ENCODE results near the gene RECQL5.

Gene RECQL5

DNA sequence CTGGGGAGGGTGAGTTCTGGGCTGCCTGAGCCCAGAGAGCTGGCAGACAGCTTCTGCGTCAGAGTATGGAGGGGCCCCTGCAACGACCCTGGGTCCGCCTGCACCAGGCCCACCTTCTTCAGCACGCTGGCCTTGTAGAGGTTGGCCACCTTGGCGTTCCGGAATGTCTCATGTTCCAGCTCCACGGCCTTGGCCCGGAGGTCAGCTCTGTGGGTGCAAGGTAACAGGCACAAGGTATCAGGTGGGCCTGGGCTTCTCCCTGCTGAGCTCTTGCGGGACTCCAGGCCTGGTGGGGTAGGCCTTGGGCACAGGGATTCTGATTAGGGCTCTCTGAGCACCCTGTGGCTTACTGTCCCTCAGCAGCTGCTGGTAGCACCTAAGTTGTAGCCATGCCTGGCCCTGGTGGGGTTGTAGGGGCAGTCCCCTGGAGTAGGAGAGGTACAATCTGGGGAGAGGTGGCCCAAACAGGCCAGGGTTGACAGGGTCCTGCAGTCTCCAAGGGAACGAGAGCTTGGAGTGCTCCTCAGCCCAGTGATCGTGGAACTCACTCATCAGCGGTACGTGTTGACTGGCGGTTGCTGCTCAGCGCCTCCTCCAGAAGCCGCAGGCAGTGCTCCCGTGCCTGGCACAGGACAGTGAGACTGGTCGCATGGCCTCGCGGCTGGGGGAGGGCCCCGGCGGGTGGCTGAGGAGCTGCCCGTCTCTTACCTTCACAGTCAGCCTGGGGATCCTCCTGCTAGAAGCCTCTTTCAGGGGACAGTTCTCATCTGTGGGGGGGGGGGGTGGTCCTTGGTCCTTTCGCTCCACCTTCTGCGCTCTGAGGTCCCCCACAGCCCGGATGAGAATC lies 36.7 kb downstream of the RECQL5 start:
- no peak for TF ChIP-seq POLR2A (IDR thresholded peaks at IDR 0.05; ENCODE audit: low read depth, low read length)
- DNase-seq (ENCODE audit: insufficient read length, low spot score): no peak
- FAIRE-seq: no peak

DNA sequence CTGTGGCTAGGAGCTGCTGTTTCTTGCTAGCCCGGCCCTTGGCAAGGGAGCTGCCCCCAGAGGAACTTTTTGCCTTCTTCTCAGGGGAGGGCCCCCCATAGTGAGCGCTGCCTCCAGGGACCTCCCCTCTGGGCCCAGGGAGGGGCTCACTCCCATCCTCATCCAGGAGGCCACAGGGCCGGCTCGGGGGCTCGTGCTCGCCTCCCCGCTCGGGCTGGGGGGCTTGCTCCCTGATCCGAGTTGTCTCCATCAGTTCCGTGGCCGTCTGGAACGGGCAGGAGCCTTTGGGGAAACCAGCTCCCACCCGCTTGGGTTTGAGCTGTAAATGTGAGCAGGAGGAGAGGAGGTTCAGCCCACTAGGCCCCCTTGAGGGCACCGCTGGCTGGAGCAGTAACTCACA lies 37.8 kb downstream of the RECQL5 start:
- TF ChIP-seq POLR2A (IDR thresholded peaks at IDR 0.05; ENCODE audit: low read depth, low read length): no peak
- no peak for FAIRE-seq
- no peak for DNase-seq (ENCODE audit: insufficient read length, low spot score)

DNA sequence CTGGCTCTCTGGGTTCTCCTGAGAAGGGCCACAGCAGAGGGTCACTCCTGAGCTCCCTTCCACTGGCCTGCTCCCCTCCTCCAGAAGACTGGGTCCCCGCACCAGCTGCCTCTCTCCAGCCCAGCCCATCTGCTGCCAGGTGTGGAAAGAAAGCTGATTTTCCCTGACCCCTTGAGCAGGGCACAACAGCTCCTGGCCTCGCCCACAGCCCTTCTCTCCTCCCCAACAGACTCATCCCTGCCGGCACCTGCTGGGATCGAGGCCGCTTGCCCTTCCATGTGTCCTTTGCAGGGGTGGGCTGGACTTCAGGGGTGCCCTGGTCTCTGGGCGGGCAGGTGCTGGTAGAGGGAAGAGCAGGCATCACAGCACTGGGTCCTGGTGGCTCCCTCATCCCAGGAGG lies 38.5 kb downstream of the RECQL5 start:
- FAIRE-seq: no peak
- DNase-seq (ENCODE audit: insufficient read length, low spot score): no peak
- TF ChIP-seq POLR2A (IDR thresholded peaks at IDR 0.05; ENCODE audit: low read depth, low read length): no peak

DNA sequence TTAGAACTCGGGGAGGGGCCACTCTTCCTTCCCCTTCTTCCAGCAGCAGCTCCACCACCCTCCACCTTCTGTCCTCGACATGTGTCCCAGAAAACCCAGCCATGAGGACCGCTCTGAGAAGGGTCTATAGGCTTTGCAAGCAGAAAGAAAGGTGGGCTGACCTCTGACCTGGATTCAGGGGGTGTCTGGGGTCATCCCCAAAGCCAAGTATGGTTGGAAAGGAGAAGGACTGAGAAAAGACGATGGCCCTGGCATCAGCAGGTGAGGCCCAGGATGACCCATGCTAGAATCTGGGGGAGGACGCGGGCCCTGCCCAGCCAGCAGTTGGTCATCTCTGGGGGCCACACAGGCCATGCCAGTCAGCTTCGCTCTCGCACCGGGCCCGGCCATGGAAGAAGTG lies 39.9 kb downstream of the RECQL5 start:
- TF ChIP-seq POLR2A (IDR thresholded peaks at IDR 0.05; ENCODE audit: low read depth, low read length): no peak
- FAIRE-seq: no peak
- no peak for DNase-seq (ENCODE audit: insufficient read length, low spot score)

DNA sequence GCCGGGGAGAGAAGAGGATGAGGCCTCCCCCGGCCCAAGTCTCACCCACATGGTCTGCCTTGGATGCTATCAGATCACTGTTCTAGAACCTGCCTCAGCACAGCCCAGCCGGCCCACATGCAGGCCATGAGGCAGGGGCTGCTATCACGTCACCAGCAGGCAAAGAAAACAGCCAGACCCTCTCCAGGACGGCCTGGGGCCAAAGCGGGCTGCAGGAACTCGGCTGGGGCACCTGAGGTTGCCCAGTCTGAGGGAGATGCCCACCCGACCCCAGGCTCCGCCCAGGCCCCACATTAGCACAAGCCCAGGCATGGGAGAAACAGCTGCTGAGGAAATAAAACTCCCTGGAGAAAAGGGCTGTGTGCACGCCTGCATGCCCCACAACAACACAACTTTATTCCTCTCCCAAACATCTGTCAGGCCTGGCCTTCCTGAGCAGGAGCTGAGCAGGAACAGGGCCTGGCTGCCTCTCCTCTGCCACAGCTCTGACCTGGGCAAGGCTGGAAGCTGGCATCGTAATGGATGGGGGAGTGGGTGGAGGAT lies 40.4 kb downstream of the RECQL5 start:
- DNase-seq (ENCODE audit: insufficient read length, low spot score) (no peak), FAIRE-seq (no peak)
- TF ChIP-seq POLR2A (IDR thresholded peaks at IDR 0.05; ENCODE audit: low read depth, low read length): no peak

DNA sequence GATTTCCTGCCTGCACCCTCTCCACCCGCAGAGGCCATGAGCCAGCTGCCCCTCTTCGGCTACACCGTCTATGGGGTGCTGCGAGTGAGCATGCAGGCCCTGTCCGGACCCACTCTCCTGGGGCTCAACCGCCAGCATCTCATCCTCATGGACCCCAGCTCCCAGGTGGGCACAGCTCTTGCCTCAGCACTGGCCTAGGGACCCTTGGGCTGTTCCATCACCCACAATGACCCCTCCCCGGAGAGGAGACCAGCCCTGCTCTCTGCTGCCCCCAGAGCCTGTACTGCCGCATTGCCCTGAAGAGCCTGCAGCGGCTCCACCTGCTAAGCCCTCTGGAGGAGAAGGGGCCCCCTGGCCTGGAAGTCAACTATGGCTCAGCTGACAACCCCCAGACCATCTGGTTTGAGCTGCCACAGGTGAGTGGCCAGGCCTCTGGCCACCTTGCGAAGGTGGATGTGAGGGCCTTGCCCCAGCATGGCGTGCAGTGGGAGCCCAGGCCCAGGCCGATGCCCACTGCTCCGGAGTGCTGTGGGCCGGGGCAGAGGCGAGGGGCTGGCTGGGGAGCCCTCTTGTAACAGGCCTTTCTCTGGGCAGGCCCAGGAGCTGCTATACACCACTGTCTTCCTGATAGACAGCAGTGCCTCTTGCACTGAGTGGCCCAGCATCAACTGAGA lies 41.0 kb downstream of the RECQL5 start:
- FAIRE-seq: no peak
- TF ChIP-seq POLR2A (IDR thresholded peaks at IDR 0.05; ENCODE audit: low read depth, low read length): no peak
- DNase-seq (ENCODE audit: insufficient read length, low spot score): peak; percentile 67

DNA sequence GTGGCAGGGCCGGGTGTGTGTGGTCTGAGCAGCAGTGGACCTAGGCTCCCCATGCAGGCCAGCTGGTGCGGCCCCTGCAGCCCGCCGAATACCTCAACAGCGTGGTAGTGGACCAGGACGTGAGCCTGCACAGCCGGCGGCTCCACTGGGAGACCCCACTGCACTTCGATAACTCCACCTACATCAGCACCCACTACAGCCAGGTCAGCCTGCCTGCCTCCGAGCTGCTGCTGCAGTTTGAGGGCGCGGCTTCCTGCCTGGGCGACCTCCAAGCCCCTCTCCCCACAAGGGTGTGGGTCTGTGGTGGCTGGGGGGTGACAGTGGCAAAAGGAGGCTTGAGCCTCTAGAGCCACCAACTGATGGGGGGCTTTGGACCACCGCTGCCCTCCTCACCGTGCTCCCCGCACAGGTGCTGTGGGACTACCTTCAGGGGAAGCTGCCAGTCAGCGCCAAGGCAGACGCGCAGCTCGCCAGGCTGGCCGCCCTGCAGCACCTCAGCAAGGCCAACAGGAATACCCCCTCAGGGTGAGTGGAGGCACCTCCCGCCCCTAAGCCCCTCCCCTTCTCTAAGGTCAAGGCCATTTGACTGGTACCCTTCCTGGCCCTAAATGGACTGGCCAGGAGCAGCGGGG lies 42.1 kb downstream of the RECQL5 start:
- TF ChIP-seq POLR2A (IDR thresholded peaks at IDR 0.05; ENCODE audit: low read depth, low read length): no peak
- DNase-seq (ENCODE audit: insufficient read length, low spot score) (no peak), FAIRE-seq (no peak)

DNA sequence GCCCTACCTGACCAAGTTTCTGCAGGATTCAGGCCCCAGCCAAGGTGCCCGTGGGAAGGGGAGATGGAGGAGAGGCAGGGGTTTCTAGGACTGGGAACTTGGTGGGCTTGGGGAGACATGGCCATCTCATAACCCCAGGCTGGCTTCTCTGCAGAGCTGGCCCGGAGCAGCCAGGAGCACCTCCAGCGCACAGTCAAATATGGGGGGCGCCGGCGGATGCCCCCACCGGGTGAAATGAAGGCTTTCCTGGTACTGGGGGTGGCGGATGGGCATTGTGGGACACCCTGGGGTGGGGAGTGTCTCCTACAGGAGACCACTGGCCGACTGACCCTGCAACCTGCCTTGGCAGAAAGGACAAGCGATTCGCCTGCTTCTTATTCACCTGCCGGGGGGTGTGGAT lies 42.9 kb downstream of the RECQL5 start:
- no peak for FAIRE-seq
- TF ChIP-seq POLR2A (IDR thresholded peaks at IDR 0.05; ENCODE audit: low read depth, low read length): no peak
- no peak for DNase-seq (ENCODE audit: insufficient read length, low spot score)

DNA sequence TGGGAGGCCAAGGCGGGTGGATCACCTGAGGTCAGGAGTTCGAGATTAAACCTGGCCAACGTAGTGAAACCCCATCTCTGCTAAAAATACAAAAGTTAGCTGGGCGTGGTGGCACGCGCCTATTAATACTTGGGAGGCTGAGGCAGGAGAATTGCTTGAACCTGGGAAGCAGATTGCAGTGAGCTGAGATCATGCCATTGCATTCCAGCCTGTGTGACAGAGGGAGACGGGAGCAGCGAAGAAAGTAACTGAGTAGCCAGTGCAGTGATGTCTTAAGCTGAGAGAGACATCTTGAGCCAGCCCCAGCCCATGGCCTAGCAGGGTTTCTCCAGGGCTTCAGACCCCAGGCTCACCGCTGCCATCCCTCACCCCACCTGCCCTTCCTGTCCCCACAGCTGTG lies 43.6 kb downstream of the RECQL5 start:
- no peak for DNase-seq (ENCODE audit: insufficient read length, low spot score)
- FAIRE-seq: no peak
- TF ChIP-seq POLR2A (IDR thresholded peaks at IDR 0.05; ENCODE audit: low read depth, low read length): no peak

DNA sequence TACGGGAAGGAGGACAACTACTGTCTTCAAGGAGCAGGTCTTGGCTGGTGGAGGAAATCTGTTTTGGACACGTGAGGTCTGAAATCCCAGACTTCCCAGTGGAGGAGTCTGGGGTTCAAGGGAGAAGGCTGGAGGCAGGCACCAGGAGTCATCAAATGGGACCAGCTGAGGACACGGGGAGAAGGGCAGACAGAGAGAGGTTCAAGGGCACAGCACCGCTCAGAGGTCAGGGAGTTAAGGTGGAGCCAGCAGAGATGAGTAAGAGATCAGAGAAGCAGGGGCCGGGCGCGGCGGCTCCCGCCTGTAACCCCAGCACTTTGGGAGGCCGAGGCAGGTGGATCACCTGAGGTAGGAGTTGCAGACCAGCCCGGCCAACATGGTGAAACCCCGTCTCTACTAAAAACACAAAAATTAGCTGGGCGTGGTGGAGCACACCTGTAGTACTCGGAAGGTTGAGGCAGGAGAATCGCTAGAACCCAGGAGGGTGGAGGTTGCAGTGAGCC lies 44.1 kb downstream of the RECQL5 start:
- TF ChIP-seq POLR2A (IDR thresholded peaks at IDR 0.05; ENCODE audit: low read depth, low read length): no peak
- no peak for FAIRE-seq
- no peak for DNase-seq (ENCODE audit: insufficient read length, low spot score)

DNA sequence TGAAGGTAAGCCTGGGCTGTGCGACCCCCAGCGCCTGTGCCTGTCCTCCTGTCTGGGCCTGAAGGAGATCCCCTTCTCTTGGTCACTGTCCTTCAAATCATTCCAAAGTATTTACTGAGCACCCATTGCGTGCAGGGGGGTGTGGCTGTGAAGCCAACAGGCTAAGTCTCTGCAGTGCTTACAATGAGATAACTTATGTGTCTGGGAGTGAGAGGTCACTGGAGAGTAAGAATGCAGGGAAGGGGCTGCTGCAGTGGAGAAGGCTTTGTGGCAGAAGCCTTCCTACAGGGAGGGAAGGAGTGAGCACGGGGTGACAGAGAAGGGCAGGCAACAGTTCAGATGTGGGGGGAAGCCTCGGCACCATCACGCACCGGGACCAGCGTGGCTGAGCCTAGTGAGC lies 44.9 kb downstream of the RECQL5 start:
- FAIRE-seq: no peak
- DNase-seq (ENCODE audit: insufficient read length, low spot score): no peak
- no peak for TF ChIP-seq POLR2A (IDR thresholded peaks at IDR 0.05; ENCODE audit: low read depth, low read length)

DNA sequence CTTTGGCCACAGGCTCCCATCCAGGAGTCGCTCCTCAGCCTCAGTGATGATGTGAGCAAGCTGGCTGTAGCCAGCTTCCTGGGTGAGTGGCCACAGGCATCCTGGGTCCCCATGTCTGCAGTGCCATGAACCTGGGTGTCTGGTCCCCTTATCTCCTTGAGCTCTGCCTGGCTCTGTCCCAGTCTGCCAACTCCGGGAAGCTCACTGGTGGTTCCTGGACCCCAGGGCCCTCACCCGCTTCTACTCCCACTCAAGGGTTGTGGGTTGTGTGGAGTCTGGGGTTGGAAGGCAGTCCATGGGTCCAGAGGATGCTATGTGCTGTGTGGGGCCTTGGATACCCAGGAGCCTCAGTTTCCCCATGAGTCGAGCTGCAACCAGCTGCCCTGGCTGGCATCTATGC lies 45.5 kb downstream of the RECQL5 start:
- no peak for TF ChIP-seq POLR2A (IDR thresholded peaks at IDR 0.05; ENCODE audit: low read depth, low read length)
- DNase-seq (ENCODE audit: insufficient read length, low spot score): no peak
- no peak for FAIRE-seq

DNA sequence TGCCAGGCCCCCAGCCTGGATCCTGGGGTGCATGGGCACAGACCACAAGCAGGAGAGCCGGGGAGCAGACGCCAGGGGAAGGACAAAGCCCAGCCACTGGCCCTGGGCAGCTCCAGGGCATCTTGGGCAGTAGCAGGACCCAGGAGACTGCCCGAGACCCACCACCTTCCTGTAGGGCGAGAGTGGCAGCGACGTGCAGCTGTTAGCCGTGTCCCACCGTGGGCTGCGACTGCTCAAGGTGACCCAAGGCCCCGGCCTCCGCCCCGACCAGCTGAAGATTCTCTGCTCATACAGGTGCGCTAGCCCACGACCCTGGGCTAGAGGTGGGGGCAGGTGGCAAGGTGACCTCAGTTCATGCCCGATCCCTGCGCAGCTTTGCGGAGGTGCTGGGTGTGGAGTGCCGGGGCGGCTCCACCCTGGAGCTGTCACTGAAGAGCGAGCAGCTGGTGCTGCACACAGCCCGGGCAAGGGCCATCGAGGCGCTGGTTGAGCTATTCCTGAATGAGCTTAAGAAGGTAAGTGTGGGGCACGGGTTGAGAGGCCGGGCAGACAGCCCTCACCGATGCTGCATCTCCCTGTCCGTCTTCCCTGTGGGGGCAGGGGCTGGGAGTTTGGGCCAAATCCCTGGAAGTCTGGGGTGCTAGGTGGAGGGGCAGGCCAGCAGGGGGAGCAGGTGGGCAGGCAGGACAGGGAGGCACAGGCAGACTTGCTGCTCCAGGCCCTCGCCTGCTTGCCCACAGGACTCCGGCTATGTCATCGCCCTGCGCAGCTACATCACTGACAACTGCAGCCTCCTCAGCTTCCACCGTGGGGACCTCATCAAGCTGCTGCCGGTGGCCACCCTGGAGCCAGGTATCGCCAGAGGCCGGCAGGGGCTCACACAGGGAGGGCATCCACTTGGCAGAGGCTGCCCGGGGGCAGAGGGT lies 47.2 kb downstream of the RECQL5 start:
- FAIRE-seq (no peak), DNase-seq (ENCODE audit: insufficient read length, low spot score) (peak; percentile 65)
- no peak for TF ChIP-seq POLR2A (IDR thresholded peaks at IDR 0.05; ENCODE audit: low read depth, low read length)
